Panc1 (cell line): ENCODE data around the gene RHOA. TPM values are rescaled to one million over a fixed set of nuclear protein-coding genes. Genes with fewer than 3 reads are reported as not detected.
A peak's percentile ranks its signal among the peaks of the same experiment; 100 is the strongest.
"Not testable (repeated sequence)": the region's sequence is repeated elsewhere in the genome, so short reads cannot be mapped to it uniquely, and the experiment has no call there.

Experiments used
- ATAC-seq: fragments of 200-7000 bp; cut with Tn5 transposase; 2 replicates; pipeline ENCODE4 v1.9.1; 2020; ENCODE audit warnings: mild to moderate bottlenecking, moderate library complexity
- BruUV-seq: library from RNA; stranded (reverse); fragments of 400-500 nt; replicated peaks from 2 replicates; lab custom pipeline; 2021; lab: Mats Ljungman, UMichigan
- CTCF ChIA-PET: fragments of 300-600 bp; sonication (Branson Sonifier 250); formaldehyde crosslinking; loops from one replicate; lab custom pipeline; 2022; ENCODE audit warnings: antibody characterized with exemption; lab: Charles Lee
- POLR2A ChIA-PET: fragments of 300-600 bp; sonication (Branson Sonifier 250); formaldehyde crosslinking; loops from one replicate; lab custom pipeline; 2022; ENCODE audit warnings: antibody characterized with exemption; lab: Charles Lee
- DNase-seq: peaks from one replicate; pipeline ENCODE4 v3.0.0-alpha.2; 2010; ENCODE audit warnings: low read depth, low spot score
- H3K27ac ChIP-seq: 2 replicates; pipeline ENCODE4 v1.5.1; 2011; ENCODE audit warnings: mild to moderate bottlenecking, low read length, inconsistent platforms
- H3K27me3 ChIP-seq: fragments of 200-500 bp; sonication (Bioruptor generic); 2 replicates; pipeline ENCODE4 v1.6.0; 2014; ENCODE audit warnings: low read length, inconsistent platforms; ENCODE audit not compliant: control insufficient read depth, insufficient read depth
- H3K36me3 ChIP-seq: fragments of 200-500 bp; sonication (Bioruptor generic); 2 replicates; pipeline ENCODE4 v1.5.1; 2014; ENCODE audit warnings: inconsistent platforms, mild to moderate bottlenecking, low read length, moderate library complexity; ENCODE audit not compliant: control insufficient read depth, insufficient read depth
- H3K4me1 ChIP-seq: 2 replicates; pipeline ENCODE4 v1.5.1; 2011; ENCODE audit warnings: inconsistent platforms, mild to moderate bottlenecking, low read length, moderate library complexity; ENCODE audit not compliant: control insufficient read depth, insufficient read depth
- H3K4me3 ChIP-seq, 2 experiments: 2 replicates each; pipeline ENCODE4 v1.5.1; 2011 to 2012; ENCODE audit warnings: low read depth in 2 of 2, low read length in 2 of 2, mild to moderate bottlenecking in 2 of 2, inconsistent platforms in 1 of 2, moderate library complexity in 1 of 2
- H3K9me3 ChIP-seq: fragments of 200-500 bp; sonication (Bioruptor generic); 2 replicates; pipeline ENCODE4 v1.5.1; 2014; ENCODE audit warnings: low read depth, mild to moderate bottlenecking, inconsistent platforms, low read length, moderate library complexity; ENCODE audit not compliant: control insufficient read depth, insufficient read depth
- POLR2AphosphoS5 ChIP-seq: IDR thresholded peaks from 2 replicates; pipeline ENCODE4 v1.6.1; 2012; ENCODE audit warnings: mild to moderate bottlenecking, low read depth, low read length, moderate library complexity
- SIN3A ChIP-seq: IDR thresholded peaks from 2 replicates; pipeline ENCODE4 v1.6.1; 2012; ENCODE audit warnings: low read depth, mild to moderate bottlenecking, low read length, moderate library complexity, borderline replicate concordance; ENCODE audit not compliant: insufficient read depth
- TCF7L2 ChIP-seq: IDR thresholded peaks from 2 replicates; pipeline ENCODE4 v1.6.1; 2011; ENCODE audit warnings: mild to moderate bottlenecking, low read depth, low read length, inconsistent platforms
- in situ Hi-C: cut with HindIII; loops from 2 replicates; pipeline ENCODE4 v1.10.0; 2016; ENCODE audit warnings: low sequenced_read_pairs, low pct_unique_long_range_greater_than_20kb
- intact Hi-C: fragments of 100-400 bp; cut with micrococcal nuclease; formaldehyde crosslinking; loops from one replicate; pipeline ENCODE4 v1.10.0; 2022; ENCODE audit not compliant: unreplicated experiment
- total RNA-seq: library from RNA; stranded (reverse); gene quantifications from one replicate; pipeline ENCODE4 v1.2.1, GENCODE V29; 2021; ENCODE audit not compliant: unreplicated experiment
- TF ChIP-seq, protein P1 (sequence below), 2 experiments: IDR thresholded peaks; 2 replicates each; pipeline ENCODE4 v1.6.1; 2011 to 2012; ENCODE audit warnings: low read depth in 2 of 2, control low read depth in 1 of 2, low read length in 1 of 2, mild to moderate bottlenecking in 1 of 2, moderate library complexity in 1 of 2; ENCODE audit not compliant: insufficient read depth in 1 of 2
- TF ChIP-seq, protein P2 (sequence below): fragments of 450-650 bp; IDR thresholded peaks from 2 replicates; pipeline ENCODE4 v1.5.1; 2017; ENCODE audit warnings: mild to moderate bottlenecking

RHOA gene
- total RNA-seq, 1 experiment from 2014 or later: 296 TPM

DNA sequence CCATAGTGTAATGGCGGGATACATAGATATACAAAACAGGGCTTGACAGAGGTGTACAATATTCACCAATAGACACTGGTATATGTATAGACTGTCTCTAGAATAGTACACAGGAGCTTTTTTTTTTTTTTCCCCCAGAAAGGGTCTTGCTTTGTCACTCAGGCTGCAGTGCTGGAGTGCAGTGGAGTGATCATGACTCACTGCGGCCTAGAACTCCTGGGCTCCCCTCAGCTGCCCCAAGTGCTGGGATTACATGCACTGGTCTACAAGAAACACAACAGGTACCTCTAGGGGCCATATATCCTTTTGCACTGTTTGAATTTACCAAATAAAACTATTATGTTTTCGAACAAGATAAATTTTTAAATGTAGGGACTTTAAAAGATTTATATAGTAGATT, 12.3 kb downstream of the RHOA start:
- BruUV-seq: TSS peak; percentile 3
- TF ChIP-seq, protein P1, sequence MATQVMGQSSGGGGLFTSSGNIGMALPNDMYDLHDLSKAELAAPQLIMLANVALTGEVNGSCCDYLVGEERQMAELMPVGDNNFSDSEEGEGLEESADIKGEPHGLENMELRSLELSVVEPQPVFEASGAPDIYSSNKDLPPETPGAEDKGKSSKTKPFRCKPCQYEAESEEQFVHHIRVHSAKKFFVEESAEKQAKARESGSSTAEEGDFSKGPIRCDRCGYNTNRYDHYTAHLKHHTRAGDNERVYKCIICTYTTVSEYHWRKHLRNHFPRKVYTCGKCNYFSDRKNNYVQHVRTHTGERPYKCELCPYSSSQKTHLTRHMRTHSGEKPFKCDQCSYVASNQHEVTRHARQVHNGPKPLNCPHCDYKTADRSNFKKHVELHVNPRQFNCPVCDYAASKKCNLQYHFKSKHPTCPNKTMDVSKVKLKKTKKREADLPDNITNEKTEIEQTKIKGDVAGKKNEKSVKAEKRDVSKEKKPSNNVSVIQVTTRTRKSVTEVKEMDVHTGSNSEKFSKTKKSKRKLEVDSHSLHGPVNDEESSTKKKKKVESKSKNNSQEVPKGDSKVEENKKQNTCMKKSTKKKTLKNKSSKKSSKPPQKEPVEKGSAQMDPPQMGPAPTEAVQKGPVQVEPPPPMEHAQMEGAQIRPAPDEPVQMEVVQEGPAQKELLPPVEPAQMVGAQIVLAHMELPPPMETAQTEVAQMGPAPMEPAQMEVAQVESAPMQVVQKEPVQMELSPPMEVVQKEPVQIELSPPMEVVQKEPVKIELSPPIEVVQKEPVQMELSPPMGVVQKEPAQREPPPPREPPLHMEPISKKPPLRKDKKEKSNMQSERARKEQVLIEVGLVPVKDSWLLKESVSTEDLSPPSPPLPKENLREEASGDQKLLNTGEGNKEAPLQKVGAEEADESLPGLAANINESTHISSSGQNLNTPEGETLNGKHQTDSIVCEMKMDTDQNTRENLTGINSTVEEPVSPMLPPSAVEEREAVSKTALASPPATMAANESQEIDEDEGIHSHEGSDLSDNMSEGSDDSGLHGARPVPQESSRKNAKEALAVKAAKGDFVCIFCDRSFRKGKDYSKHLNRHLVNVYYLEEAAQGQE (IDR thresholded peaks at IDR 0.05; ENCODE audit: insufficient read depth in 1 of 2, low read depth in 2 of 2, low read length in 1 of 2): no peak
- TF ChIP-seq SIN3A (no peak), TCF7L2 (no peak), POLR2AphosphoS5 (no peak)
- TF ChIP-seq, protein P2, sequence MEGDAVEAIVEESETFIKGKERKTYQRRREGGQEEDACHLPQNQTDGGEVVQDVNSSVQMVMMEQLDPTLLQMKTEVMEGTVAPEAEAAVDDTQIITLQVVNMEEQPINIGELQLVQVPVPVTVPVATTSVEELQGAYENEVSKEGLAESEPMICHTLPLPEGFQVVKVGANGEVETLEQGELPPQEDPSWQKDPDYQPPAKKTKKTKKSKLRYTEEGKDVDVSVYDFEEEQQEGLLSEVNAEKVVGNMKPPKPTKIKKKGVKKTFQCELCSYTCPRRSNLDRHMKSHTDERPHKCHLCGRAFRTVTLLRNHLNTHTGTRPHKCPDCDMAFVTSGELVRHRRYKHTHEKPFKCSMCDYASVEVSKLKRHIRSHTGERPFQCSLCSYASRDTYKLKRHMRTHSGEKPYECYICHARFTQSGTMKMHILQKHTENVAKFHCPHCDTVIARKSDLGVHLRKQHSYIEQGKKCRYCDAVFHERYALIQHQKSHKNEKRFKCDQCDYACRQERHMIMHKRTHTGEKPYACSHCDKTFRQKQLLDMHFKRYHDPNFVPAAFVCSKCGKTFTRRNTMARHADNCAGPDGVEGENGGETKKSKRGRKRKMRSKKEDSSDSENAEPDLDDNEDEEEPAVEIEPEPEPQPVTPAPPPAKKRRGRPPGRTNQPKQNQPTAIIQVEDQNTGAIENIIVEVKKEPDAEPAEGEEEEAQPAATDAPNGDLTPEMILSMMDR: no peak
- H3K27me3 ChIP-seq: no peaks in the 10 kb centered on the region
- intact Hi-C loops: no loop called here
- ATAC-seq (no peak), DNase-seq (no peak)
- ChIA-PET CTCF (interaction anchor here (0.6 kb wide), 1 partner anchor 16 kb away, joined by 3 read pairs; no protein-coding TSS in a partner anchor), POLR2A (no interaction called here)
- H3K4me1 ChIP-seq: no peaks in the 10 kb centered on the region
- 0 out of 2 replicates have a peak, but pooled peaks cover 2% of the 10 kb centered on the region for H3K36me3 ChIP-seq
- H3K27ac ChIP-seq: no peak overlapping the region
- H3K9me3 ChIP-seq: no peaks in the 10 kb centered on the region
- in situ Hi-C loops: no loop called here
- H3K4me3 ChIP-seq: no peak overlapping the region

DNA sequence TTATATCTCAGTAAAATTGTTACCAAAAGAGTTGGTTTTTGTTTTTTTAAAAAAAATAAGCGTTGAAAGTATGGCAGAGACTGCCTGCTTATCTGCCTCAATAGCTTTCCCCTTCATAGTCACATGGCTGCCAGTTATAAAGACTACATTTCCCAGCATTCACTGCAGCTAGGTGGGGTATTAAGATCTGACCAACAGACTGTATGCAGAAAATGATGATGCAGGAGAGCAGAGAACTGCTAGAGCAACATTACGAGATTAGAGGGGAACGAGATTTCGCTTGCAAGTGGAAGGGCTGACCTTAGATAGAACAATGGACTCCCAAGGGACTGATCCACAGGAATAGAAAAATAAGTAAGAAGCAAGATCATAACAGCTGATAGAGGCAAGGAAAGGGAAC, 14.3 kb downstream of the RHOA start:
- DNase-seq (no peak), ATAC-seq (peak; percentile 70)
- Histone ChIP-seq H3K27ac (no peak overlapping the region), H3K4me1 (no peaks in the 10 kb centered on the region), H3K36me3 (0 out of 2 replicates have a peak, but pooled peaks cover 2% of the 10 kb centered on the region), H3K27me3 (no peaks in the 10 kb centered on the region), H3K9me3 (no peaks in the 10 kb centered on the region), H3K4me3 (no peak overlapping the region)
- intact Hi-C loops (no loop called here), in situ Hi-C loops (no loop called here)
- ChIA-PET CTCF (no interaction called here), POLR2A (no interaction called here)
- TF ChIP-seq, protein P1 (IDR thresholded peaks at IDR 0.05; ENCODE audit: insufficient read depth in 1 of 2, low read depth in 2 of 2, low read length in 1 of 2): no peak
- no peak for TF ChIP-seq TCF7L2
- TF ChIP-seq, protein P2: no peak
- no peak for TF ChIP-seq SIN3A
- TF ChIP-seq POLR2AphosphoS5: no peak
- BruUV-seq: TSS peak; percentile 13

DNA sequence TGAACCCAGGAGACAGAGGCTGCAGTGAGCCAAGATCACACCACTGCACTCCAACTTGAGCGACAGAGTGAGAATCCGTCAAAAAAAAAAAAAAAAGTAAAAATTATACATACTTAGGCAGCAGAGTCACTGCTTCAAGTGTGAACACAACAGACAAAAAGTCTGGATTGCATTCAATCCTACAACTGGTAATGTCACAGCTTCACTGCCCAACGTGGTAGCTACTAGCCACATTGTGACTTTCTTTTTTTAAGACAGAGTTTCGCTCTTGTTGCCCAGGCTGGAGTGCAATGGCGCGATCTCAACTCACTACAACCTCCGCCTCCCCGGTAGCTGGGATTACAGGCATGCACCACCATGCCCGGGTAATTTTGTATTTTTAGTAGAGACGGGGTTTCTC, 20.5 kb downstream of the RHOA start:
- H3K36me3 ChIP-seq, CTCF ChIA-PET, DNase-seq, H3K9me3 ChIP-seq, BruUV-seq, H3K27ac ChIP-seq, POLR2A ChIA-PET, ATAC-seq, intact Hi-C loops, H3K27me3 ChIP-seq, H3K4me3 ChIP-seq, in situ Hi-C loops, H3K4me1 ChIP-seq: not testable (repeated sequence)
